ENCODE measurements around the gene MIGA1.

DNA sequence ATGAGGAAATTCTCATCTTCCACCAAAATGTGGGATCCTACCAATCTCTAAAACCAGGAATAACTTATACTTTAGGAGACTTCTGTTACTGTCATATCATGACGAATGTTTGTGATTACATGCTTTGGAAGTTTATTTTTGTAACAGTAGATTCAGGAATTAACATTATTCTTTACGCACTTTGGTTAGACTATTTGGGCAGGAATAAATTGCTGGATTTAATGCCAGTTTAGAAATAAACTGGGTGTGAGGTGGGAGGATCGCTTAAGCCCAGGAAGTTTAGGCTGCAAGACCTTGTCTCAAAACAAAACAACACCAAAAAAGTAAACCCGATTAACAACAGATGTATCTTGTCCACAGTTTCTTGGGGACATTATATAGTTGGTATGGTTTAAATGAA, 52.1 kb downstream of the MIGA1 start:
- TF ChIP-seq CTCF (conservative IDR thresholded peaks at IDR 0.05; ENCODE audit: low read depth, low read length) (no peak), BHLHE40 (IDR thresholded peaks at IDR 0.05; ENCODE audit: low read depth, low read length) (no peak), RCOR1 (IDR thresholded peaks at IDR 0.05; ENCODE audit: insufficient replicate concordance, low read length) (no peak), POLR2A (IDR thresholded peaks at IDR 0.05; ENCODE audit: low read depth, low read length) (no peak), RAD21 (IDR thresholded peaks at IDR 0.05; ENCODE audit: low read length) (no peak), MXI1 (IDR thresholded peaks at IDR 0.05; ENCODE audit: borderline replicate concordance, low read depth, low read length) (no peak), CHD1 (IDR thresholded peaks at IDR 0.05; ENCODE audit: low read depth, low read length) (no peak), CEBPB (IDR thresholded peaks at IDR 0.05; ENCODE audit: low read depth, low read length) (no peak), USF2 (IDR thresholded peaks at IDR 0.05; ENCODE audit: low read depth, low read length) (no peak), MAZ (IDR thresholded peaks at IDR 0.05; ENCODE audit: borderline replicate concordance, low read depth, low read length) (no peak), RFX5 (IDR thresholded peaks at IDR 0.05; ENCODE audit: low read depth, low read length) (no peak)
- TF ChIP-seq, protein P1, sequence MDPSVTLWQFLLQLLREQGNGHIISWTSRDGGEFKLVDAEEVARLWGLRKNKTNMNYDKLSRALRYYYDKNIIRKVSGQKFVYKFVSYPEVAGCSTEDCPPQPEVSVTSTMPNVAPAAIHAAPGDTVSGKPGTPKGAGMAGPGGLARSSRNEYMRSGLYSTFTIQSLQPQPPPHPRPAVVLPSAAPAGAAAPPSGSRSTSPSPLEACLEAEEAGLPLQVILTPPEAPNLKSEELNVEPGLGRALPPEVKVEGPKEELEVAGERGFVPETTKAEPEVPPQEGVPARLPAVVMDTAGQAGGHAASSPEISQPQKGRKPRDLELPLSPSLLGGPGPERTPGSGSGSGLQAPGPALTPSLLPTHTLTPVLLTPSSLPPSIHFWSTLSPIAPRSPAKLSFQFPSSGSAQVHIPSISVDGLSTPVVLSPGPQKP (IDR thresholded peaks at IDR 0.05; ENCODE audit: borderline replicate concordance, low read depth, low read length) = no peak

Data from IMR-90 (cell line).